Embryonic facial prominence (tissue), 1 donor: Measurements from ENCODE around the gene NT5C.

Experiments used
- DNase-seq: peaks from one replicate; pipeline ENCODE4 v3.0.0-alpha.2; 2016; ENCODE audit errors: extremely low spot score

Gene NT5C

DNA sequence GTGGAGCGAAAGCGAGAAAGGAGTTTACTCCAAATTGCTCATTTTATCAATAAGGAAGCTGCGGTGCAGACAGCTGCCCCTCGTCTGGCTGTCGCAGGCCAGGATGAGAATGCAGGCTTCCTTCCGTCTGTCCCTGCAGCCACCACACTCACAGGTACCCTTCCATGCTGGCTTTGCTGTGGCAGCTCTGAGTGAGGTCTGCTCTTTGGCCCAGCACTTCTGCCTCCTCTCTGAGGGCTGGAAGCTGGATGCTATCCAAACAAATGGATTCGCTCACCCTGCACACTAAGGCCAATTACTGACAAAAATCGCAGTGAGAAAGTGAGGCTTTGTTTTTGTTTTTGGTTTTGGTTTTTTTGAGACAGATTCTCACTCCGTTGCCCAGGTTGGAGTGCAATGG lies 14.8 kb downstream of the NT5C start:
- no peak for DNase-seq

DNA sequence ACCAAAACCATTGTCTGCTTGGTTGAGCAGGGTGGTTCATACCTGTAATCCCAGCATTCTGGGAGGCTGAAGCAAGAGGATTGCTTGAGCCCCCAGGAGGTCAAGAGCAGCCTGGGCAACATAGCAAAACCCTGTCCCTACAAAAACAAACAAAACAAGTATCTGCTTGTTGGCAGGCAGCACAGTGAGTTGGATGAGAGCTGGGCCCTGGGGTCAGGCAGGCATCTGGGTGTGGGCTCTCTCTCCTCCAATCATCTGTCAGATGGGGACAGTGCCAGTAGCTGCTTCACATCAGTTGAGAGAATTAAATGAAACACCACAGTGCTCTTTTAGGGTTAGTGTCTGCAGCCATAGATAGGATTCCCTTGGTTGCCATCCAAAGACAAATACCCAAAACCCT lies 16.0 kb downstream of the NT5C start:
- no peak for DNase-seq

DNA sequence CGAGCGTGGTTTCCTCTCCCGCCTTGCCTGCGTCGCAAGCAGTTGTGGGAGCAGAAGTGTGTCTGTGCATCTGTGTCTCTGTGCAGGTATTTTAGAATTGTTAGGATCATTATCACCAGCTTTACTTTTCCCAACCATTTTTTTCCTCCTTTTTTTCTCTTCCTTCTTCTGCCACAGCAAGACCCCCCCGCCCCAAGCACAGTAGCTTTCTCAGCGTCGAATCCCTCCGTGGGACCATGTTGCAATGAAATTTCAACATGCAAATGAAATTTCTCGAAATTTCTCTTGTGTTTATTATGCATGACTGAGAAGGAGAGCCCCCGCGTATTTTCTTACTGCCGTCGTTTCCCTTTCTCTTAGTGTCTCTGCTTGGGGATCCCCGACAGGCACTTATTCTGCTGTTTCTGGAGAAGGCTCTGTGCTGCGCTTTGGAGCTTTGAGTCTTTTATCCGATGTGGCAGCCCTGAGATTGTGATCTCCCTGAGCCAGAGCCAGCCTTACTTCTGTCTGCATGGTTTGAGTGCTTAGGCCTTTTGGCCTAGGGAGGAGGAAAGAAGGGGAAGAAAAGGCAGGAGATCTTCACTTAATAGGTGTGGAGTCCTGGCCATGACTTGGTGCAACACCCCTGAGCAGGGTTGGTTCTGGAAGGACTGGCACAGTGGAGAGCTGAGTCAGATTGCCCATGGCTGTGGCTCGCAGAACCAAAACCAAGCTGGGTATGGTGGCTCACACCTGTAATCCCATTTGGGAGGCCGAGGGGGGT lies 16.8 kb downstream of the NT5C start:
- DNase-seq: no peak

DNA sequence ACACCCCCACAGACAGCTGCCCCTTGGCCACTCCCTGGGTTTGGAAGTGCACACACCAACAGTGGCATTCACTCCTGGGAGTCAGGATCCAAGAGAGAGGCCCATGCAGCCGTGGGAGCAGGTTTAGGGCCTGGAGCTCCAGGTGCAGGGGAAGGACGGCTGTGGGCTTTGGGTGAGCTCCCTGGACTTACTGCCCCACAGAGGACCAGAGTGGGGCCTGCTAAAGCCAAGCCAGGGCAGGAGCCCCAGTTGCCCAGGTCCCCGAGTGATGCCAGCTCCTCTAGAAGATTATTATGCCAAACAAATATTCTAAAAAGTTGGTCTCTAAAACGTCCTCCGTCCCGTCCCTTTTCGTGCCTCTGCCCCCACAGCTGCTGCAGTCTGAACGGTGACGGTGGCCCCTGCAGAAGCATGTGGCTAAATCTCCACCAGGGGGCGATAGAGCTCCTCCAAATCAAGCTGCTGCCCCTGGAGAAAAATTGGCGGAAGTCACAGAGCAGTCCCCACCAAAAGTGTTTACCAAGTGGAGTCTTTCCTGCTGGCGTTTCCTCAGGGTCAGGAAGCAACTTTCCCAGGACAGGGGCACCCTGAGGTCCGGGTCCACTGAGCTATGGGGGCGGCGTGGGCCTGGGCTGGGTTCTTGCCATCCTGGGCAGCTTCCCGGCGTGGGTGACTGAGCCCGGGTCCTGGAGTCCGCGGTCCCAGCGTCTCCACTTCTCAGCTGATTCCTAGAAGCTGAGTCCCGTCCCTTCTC lies 17.6 kb downstream of the NT5C start:
- peak; percentile 83 for DNase-seq

DNA sequence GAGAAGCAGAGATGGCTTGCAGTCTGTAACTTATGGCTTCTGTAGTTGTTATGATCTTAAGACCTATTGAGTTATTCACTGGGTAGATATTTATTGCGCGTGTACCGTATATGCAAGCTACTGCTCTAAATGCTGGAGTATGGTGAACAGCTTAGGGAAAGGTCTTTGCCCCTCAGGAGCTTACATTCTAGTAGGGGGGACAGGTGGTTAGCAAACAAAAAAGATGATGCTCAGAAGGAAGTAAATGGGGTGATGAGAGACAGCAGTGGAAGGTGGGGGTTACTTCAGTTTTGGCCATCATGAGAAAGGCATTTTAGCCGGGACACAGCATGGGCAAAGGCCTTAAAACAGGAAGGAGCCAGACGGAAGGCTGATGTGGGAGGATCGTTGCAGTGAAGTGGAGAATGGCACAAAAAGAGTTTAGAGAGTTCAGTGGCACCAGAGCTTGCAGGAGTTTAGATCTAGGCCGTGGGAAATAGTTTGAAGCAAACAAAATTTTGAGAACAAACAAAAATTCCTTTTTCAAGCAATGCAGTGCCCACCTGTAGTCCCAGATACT lies 19.7 kb downstream of the NT5C start:
- no peak for DNase-seq

DNA sequence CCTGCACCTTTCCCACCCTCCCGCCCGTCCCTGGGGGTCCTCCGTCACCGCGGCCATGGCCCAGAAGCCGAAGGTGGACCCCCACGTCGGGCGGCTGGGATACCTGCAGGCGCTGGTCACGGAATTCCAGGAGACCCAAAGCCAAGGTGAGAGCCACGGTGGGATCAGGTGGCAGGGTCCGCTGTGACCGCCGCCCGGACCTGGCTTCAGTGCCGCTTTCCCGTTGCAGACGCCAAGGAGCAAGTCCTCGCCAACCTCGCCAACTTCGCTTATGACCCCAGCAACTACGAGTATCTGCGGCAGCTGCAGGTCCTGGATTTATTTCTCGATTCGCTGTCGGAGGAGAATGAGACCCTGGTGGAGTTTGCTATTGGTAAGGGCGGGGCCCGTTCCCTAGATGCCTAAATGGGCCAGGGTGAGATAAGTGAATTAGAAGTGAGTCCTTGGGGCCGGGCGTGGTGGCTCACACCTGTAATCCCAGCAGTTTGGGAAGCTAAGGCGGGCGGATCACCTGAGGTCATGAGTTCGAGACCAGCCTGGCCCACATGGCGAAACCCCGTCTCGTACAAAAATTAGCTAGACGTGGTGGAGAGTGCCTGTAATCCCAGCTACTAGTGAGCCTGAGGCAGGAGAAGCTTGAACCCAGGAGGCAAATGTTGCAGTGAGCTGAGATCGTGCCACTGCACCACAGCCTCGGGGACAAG lies 21.2 kb downstream of the NT5C start:
- DNase-seq: no peak

DNA sequence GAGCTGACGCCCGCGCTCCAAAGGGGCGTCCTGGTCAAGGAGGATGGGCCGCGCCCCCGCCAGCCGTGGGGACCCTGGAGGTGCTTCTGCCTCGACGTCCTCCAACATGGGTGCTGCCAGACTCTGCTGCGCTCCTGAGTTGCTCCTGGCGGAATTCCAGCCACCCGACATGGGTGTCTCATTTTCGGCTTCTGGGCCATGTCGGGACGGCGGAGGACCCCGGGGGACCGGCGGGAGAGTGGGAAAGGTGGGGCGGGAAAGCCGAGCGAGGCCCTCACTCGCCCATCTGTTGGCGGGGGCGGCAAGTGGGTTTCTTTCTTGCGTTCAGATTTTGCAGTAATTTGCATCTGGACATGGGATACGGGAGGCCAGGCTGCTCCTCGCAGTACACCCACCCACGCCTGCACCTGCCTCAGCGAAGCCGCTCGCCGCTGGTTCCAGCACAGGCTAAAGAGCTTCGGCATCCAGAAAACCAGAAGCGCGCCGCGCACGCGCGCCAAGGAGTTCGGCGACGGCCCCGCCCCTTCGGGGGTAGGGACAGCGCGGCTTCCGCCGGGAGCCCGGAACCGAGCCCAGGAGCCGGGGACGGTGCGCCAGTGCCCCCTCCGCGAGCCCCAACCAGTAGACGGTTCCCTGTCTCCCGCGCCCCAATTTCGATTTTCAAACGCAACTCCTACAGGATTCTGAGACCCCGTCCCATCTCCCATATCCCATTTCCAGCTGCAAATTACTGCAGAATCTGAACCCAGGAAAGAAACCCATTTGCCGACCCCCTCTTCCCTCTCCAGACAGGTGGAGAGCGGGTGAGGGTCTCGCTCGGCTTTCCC lies 21.9 kb downstream of the NT5C start, which contains the start of gene ARMC7:
Gene ARMC7 (plus strand): TSS at position 563 of the 827 bp plus-strand sequence. CDS start 320 bp downstream, outside the sequence.
- peak; percentile 37 for DNase-seq

DNA sequence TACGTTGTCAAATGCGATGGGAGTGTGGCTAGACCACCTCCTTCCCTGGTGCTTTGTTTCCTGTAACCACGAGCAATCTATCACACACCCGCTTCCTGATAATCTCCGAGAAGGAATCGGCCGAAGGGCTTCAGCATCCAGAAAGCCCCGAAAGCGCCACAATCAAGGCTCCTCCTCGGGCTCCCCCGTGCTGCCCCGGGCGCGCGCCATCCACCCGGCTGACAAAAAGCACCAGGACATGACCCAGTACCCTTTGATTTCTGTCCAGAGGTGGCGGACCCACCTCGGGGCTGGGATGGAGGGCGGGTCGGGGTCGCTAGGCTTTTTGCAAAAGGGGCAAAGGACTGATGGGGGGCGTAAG lies 22.5 kb downstream of the NT5C start:
- DNase-seq: no peak

DNA sequence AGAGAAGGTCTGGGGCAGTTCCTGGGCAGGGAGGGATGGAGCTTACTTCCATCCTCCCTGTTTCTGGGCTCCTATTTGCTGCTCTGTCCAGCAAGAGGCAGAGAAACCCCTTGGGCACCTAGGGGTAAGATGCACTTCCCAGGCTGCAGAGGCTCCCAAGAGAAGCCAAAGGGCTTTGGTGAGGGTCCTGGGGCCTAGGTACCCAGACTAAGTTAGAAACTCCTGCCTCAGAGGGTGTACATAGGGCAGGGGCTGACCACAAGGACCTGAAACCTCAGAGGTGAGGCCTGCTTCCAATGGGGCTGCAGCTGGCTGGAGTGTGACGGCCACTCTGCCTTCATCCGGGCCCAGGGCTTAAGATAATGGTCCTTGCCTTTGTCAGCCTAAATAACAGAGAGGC lies 23.3 kb downstream of the NT5C start:
- DNase-seq: no peak

DNA sequence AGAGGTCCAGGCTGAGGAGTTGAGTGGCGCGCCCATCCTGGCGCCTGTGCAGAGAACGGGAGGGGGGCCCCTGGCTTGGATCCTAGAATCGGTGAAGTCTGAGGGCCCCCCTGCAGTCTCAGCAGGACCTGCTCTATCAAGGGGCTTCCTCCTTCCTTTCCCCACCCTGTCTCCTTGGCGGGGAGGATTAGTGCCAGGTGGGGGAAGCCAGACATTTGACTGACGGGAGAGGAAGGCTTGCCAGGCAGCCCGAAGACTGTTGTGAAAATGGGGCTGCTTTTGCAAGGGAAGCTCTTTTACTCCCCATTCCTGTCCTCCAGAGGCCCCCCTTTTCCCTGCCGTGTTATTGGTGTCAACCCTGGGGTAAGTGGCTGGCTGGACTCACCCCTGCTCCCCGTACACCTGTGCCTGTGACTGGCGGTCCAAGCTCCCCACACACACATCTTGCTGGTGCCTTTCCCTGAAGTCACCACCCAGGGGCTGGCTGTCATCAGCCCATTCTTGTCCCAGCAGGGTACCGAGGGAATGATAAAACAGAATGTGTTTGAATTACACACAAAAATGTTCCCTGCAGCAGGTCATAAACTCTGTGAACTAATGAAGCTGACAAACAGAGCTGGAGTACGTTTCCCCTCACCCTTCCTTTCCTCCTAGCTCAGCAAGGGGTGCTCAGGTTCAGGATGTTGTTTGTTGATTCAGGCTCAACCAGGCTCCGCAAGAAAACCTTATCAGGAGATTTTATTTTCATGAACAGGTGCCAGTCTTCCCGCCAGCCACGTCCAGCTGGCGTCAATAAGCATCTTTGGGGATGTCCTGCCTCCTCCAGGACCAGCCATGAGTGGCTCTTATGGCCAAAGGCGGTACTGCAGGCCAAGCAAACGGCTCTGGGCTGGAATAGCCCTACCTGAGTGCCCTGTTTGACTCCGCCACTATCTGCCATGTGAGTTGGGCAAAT lies 26.1 kb downstream of the NT5C start:
- DNase-seq: no peak

DNA sequence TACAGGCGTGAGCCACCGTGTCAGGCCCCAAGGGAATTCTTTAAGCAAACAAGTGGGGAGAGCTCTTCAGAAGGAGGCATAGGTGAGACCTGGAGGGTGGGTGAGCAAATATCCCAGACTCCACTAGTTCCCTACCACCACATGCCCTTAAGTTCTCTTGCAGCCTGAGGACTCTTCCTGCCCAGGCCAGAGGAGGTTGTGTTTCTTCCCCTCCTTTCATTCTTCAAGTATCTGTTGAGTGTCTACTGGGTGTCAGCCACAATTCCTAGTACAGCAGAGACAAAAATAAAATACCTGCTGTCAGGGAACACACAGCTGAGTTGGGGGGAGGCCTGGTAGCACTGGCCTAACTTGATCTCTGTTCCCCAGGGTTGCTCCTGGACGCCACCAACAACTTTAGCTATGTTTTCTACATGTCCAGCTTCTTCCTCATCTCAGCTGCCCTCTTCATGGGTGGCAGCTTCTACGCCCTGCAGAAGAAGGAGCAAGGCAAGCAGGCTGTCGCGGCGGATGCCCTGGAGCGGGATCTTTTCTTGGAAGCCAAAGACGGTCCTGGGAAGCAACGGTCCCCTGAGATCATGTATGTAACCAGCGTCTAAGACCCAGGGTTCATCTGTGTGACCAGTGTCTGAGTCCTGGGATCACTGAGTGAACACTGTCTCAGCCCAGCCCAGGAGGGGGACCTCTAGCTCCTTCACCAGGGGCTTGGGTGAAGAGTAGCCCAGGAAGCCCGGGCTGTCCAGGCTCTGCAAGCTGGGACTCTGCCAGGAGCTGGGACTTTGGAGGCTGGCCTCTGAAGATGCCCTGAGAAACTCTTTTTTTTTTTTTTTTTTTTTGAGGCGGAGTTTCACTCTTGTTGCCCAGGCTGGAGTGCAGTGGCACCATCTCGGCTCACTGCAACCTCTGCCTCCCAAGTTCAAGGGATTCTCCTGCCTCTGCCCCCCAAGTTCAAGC lies 27.7 kb downstream of the NT5C start:
- DNase-seq: no peak

DNA sequence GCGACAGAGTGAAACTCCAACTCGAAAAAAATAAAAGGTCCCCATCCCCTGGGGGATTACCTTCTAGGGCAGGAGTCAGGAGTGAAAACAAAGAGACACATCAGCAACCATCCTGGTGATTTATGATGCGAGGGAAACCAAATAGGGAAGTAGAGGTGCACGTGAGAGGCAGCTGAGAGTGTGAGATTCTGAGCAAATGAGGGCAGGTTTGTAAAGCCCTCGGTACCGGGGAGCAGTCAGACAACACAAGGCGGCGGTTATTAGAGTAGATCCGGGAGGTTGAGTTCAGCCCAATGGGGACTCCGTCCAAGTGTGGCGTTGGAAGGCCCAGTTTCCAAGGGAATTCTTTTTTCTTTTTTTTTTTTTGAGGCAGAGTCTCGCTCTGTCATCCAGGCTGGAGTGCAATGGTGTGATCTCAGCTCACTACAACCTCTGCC lies 29.1 kb downstream of the NT5C start:
- DNase-seq: no peak

DNA sequence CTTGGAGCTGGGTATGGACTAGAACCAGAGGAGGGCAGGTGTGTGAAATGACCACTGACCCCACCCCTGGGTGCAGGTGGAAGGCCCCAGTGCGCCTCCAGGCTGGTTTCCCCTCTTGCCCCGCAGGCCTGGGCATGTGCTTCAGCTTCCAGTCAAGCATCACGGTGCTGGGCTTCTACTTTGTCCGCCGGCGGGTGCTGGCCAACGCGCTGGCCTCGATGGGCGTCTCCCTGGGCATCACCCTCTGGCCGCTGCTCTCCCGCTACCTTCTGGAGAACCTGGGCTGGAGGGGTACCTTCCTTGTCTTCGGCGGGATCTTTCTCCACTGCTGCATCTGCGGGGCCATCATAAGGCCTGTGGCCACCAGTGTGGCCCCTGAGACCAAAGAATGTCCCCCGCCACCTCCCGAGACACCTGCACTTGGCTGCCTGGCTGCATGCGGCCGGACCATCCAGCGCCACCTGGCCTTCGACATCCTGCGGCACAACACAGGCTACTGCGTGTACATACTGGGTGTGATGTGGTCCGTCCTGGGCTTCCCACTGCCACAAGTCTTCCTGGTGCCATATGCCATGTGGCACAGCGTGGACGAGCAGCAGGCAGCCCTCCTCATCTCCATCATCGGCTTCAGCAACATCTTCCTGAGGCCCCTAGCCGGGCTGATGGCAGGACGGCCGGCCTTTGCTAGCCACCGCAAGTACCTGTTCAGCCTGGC lies 31.5 kb downstream of the NT5C start:
- no peak for DNase-seq

DNA sequence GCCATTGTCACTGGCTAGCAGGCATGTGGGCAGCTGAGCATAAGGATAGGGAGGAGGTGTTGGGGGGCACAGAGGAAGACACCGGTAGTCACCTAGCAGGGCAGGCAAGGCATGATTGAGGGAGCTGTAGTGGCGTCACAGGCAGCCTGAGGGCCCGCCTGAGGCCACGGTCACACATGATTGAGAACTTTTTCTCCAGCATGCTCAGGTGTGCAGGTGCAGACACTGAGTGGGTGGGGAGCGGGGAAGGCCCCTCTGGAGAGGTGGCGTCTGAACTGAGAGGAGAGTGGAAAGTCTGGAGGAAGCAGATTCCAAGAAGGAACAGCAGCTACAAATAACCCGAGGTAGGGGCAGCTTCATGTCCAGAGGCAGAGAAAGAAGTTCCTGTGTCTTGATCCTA lies 32.7 kb downstream of the NT5C start:
- no peak for DNase-seq

DNA sequence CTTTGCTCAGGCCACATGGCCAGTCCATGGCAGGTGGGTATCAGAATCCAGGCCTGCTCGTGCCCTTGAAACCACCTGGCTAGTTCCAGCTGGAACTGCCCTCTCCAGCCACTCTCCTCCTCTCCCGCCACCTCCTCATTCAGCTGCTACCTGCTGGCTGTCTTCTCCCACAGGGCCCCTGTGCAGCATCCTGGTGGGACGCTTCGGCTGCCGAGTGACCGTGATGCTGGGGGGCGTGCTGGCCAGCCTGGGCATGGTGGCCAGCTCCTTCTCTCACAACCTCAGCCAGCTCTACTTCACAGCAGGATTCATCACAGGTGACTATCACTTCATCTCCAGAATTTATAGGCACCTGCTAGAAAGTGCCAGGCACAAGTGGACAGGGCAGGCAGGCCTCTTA lies 33.7 kb downstream of the NT5C start:
- DNase-seq: no peak

DNA sequence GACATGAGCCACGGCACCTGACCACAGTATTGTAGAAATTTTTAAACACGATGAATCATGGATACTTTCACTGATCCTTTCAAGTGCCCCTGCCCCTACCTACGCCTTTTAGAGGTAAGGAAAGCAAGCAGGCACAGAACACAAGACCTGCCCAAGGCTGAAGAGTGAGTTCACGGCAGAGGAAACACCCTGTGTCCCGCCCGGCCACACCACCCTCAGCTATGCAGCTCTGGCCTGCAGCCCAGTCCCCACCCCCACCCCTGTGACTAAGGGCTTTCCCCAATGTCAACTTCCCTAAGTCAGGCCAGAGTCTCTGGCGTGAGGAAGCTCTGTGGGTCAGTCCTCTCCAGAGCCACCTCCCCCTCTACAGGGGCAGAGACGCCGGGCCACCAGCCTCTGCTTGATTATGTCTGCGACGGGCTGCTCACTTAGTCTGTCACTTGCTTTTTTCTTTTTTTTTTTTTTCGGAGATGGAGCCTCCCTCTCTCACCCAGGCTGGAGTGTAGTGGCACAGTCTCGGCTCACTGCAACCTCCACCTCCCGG lies 35.4 kb downstream of the NT5C start:
- DNase-seq: no peak

DNA sequence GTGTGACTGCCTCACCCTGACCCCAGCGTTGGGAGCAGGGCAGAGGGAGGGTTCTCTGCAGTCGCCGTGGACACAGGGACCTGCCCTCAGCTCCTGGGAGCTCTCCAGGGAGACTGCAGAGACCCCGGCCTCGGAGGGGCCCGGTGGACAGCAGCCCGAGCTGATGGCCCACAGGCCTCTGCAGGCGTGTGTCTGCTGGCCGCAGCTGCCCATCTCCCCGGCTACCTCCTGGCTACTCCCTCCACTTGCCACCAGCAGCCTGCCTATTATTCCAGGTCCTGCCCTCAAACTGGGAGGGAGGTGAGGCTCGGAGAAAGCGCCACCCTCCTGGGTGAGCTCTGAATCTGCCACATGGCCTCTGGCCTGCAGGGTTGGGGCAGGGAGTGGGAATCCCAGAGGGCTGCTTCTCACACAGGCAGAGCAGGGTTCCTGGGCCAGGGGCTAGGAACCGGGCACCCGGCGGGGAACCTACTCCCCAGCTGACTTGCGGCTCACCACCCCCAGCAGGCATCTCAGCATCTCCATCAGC lies 36.6 kb downstream of the NT5C start:
- no peak for DNase-seq
